GM12864 (cell line): ENCODE results near the gene ALG1L2.
"Not testable (repeated sequence)": the region's sequence is repeated elsewhere in the genome, so short reads cannot be mapped to it uniquely, and the experiment has no call there.

Source experiments
- DNase-seq: peaks from one replicate; pipeline ENCODE4 v3.0.0-alpha.2; 2011; ENCODE audit warnings: low read depth
- H3K4me3 ChIP-seq: 2 replicates; pipeline ENCODE4 v1.5.1; 2011; ENCODE audit warnings: mild to moderate bottlenecking, low read depth, low read length, control low read depth
- TF ChIP-seq, protein P1 (sequence below): IDR thresholded peaks from 2 replicates; pipeline ENCODE4 v1.5.1; 2011; ENCODE audit warnings: low read depth, mild to moderate bottlenecking, moderate library complexity, low read length, control low read depth, inconsistent platforms; ENCODE audit errors: missing control alignments

ALG1L2 gene, protein sequence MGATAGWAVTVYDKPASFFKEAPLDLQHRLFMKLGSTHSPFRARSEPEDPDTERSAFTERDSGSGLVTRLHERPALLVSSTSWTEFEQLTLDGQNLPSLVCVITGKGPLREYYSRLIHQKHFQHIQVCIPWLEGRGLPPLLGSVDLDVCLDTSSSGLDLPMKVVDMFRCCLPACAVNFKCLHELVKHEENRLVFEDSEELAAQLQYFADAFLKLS

DNA sequence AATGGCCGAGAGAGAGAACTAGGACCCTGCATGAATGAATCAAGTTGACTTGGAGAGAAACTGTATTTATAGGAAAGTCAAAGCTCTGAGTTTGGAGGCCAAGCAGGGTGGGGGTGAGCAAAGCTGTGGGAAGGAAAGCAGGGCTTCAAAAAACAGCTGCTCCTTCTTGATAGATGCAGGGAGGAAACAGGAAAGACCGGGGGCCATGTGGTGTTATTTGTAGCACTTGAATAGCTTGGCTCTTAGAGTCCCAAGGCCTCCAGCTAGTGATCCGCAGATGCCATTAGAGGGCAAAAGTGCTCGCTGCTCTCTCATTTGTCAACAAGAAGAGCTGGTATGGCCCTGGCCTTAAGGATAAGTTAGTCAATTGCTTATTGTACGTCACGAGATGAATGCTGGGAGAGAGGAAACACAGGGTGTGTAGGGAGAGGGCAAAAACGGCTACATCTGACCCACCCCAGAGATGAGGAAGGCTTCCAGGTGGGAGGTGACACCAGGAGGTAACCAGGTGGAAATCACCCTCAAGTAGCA, at the start of gene ALG1L2:
Gene ALG1L2, plus strand, starts transcription at position 481 of the 531 bp plus-strand sequence. CDS start 186 bp downstream, outside the sequence.
- no peak for DNase-seq
- H3K4me3 ChIP-seq: no peak within 1 kb of the TSS
- TF ChIP-seq, protein P1, sequence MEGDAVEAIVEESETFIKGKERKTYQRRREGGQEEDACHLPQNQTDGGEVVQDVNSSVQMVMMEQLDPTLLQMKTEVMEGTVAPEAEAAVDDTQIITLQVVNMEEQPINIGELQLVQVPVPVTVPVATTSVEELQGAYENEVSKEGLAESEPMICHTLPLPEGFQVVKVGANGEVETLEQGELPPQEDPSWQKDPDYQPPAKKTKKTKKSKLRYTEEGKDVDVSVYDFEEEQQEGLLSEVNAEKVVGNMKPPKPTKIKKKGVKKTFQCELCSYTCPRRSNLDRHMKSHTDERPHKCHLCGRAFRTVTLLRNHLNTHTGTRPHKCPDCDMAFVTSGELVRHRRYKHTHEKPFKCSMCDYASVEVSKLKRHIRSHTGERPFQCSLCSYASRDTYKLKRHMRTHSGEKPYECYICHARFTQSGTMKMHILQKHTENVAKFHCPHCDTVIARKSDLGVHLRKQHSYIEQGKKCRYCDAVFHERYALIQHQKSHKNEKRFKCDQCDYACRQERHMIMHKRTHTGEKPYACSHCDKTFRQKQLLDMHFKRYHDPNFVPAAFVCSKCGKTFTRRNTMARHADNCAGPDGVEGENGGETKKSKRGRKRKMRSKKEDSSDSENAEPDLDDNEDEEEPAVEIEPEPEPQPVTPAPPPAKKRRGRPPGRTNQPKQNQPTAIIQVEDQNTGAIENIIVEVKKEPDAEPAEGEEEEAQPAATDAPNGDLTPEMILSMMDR: no peak

DNA sequence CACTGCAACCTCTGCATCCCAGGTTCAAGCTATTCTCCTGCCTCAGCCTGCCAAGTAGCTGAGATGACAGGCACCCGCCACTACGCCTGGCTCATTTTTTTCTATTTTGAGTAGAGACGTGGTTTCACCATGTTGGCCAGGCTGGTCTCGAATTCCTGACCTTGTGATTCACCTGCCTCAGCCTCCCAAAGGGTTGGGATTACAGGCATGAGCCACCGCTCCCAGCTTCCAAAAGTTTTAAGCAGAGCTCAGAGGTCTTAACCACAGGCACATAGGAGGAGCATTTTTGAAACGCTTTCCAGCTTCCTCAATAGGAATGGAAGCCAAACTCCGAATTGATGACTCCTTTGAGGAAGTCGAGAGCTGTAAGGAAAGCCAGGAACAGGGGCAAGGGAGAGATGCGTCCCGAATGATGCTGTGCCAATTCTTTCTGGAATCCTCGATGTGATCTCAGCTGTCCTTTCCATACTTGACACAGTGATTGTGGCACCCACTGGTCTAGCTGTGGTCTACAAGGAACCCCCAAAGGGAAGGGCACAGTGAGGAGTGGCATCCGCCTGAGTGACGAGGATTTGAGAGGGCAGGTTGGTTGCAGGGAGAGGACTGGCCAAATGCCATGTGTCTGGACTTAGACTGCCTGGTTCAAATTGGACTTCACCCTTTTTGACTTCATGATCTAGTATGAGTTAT, 44.4 kb upstream of the ALG1L2 start:
- DNase-seq, H3K4me3 ChIP-seq: not testable (repeated sequence)

DNA sequence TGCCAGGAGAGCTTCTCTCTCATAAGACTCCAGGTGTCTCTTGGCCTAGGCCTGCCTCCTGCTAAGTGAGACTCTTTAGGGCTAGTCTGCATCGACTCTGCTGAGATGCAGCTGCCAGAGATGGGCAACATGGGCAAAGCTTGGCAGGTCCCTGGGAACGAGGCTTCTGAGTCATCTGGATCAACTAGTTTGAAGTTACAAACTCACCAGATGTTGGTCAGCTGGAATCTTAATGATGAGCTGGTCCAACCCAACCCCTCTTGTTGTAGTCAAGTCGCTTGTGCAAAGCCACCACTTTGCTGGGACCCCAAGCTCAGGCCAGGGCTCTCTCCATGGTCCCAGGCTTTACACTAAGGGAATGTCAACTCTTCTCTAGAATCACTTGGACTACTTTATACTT, 38.9 kb upstream of the ALG1L2 start:
- DNase-seq, H3K4me3 ChIP-seq: not testable (repeated sequence)

DNA sequence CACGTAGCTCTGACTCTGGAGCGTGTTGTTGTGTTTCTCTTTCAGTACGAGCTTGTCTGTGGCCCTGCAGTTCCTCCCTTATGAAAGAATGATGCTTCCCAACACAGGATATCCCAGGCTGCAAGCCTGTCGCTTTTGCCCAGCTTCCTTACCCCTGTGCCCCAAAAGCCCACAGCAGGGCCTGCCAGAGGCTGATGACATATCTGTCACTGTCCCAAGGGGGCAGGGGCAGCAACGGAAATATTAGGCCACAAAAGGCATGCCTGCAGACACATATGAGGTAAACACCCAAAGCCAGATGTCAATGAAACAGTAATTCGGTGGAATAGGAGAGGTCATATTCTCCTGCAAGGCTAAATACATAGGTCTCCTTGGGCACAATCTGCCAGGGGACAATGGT, 38.0 kb upstream of the ALG1L2 start:
- not testable (repeated sequence) for H3K4me3 ChIP-seq, DNase-seq

DNA sequence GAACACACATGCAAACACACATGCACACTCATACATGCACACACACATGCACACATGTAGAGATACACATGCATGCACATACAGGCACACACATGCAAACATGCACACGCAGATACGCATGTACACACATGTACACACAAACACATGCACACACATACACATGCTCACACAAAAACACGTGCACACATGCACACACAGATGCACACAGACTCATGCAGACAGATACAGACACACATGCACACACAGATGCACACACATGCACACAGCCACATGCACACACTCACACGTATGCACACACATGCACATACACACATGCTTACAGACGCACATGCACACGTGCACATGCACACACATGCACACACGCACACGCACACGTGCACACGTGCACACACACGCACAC, 37.3 kb upstream of the ALG1L2 start:
- H3K4me3 ChIP-seq: no peak overlapping the region
- TF ChIP-seq, protein P1: no peak
- DNase-seq: no peak

DNA sequence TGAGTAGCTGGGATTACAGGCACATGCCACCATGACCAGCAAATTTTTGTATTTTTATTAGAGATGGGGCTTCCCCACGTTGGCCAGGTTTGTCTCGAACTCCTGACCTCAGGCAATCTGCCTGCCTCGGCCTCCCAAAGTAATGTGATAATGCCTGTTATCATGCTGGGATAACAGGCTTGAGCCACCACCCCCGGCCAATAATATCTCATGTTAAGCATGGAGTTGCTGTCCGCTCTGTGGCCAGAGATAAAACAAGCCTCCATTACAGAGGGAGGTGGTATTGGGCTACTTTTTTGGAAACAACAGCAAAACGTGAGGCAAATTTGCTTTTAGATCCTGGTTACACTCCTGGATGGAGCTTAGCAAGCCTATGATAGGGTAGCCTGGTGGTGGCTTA, 32.9 kb upstream of the ALG1L2 start:
- TF ChIP-seq, protein P1: no peak
- no peak overlapping the region for H3K4me3 ChIP-seq
- no peak for DNase-seq

DNA sequence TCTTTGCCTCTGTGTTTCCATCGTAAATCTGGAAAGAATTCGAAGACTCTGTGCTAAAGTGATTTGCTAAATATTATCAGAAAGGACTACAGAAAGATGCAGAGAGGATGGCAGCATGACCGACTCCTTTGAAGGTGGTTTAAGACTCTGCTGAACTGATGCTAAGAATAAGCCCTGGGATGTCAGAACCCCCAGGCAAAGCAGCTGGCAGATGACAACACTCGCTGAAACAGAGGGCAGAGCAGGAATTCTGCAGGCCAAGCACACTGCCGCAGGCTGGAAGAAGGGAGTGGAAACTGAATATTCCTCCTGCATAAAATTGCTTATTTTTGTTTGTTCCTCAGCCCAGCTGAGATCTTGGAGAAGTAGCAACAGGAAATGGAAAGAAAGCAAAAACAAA, 29.3 kb upstream of the ALG1L2 start:
- not testable (repeated sequence) for H3K4me3 ChIP-seq

DNA sequence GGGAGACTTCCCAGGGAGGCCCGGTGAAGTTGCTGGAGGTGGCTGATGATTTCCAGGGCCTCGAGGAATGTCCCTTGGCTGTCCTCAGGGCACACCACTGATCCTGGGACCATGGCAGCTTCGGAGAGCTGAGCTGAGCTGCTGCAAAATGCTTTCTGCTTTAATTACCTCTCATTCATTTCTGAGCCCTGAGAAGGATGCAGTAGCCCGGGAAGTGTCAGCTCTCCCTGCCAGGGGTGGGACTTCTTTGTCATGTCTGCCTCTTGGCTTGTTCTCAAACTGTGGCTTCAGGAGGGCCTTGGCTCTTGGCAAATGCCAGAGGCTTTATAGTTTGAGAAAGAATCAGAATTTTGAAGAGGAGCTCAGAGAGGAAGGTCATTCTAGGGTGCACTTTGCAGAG, 28.7 kb upstream of the ALG1L2 start:
- not testable (repeated sequence) for DNase-seq, H3K4me3 ChIP-seq

More for the DNA sequence above, 29.3 kb upstream of the ALG1L2 start:
- not testable (repeated sequence) for DNase-seq

DNA sequence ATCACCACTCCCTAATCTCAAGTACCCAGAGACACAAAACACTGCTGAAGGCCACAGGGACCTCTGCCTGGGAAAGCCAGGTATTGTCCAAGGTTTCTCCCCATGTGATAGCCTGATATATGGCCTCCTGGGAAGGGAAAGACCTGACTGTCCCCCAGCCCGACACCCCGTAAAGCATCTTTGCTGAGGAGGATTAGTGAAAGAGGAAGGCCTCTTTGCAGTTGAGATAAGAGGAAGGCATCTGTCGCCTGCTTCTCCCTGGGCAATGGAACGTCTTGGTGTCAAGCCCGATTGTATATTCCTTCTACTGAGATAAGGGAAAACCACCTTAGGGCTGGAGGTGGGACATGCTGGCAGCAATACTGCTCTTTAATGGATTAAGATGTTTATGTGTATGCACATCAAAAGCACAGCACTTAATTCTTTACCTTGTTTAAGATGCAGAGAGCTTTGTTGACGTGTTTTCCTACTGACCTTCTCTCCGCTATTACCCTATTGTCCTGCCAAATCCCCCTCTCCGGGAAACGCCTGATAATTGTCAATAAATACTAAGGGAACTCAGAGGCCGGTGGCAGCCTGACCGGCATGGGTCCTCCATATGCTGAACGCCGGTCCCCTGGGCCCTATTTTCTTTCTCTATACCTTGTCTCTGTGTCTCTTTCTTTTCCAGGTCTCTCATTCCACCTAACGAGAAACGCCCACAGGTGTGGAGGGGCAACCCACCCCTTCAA, 23.9 kb upstream of the ALG1L2 start:
- not testable (repeated sequence) for DNase-seq, H3K4me3 ChIP-seq

DNA sequence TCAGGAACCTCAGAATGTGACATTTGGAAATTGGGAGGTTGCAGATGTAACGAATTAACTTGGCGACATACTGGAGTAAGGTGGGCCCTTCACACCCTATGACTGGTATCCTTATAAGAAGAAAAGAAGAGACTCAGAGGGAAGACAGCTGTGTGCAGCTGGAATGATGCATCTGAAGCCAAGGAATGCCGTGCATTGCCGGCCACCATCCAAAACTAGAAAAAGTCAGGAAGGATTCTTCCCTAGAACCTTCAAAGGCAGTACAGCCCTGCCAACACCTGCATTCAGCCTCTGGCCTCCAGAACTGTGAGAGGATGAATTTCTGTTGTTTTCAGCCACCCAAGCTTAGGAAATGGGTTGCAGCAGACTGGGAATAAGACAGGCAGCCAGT, 23.4 kb upstream of the ALG1L2 start:
- not testable (repeated sequence) for DNase-seq, H3K4me3 ChIP-seq

DNA sequence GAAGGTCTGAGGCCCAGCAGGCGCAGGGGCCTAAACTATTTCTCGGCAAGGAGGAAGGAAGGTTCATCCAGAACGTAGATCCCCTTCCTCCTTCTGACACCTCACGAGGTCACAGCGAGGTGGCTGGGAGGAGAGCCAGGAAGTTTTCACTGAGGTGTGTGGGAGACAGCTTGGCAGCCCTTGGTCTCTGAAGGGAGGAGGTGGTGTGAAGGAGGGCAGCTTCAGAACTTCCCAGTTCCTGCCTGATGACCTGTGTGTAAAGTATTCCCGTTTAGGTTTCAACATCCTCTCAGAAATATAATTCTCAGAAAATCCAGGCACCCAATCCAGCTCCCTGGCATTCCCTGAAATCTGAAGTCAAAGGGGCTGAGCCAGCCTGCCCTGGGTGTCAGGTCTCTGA, 22.9 kb upstream of the ALG1L2 start:
- not testable (repeated sequence) for DNase-seq, H3K4me3 ChIP-seq

DNA sequence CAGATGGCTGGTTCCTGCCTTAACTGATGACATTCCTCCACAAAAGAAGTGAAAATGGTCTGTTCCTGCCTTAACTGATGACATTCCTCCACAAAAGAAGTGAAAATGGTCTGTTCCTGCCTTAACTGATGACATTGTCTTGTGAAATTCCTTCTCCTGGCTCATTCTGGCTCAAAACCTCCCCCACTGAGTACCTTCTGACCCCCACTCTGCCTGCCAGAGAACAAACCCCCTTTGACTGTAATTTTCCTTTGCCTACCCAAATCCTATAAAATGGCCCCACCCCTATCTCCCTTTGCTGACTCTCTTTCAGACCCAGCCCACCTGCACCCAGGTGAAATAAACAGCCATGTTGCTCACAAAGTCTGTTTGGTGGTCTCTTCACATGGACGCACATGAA, 22.5 kb upstream of the ALG1L2 start:
- H3K4me3 ChIP-seq, DNase-seq: not testable (repeated sequence)
